ENCODE measurements around the gene SUFU.
"Not testable (repeated sequence)": the region's sequence is repeated elsewhere in the genome, so short reads cannot be mapped to it uniquely, and the experiment has no call there.

The SUFU gene

DNA sequence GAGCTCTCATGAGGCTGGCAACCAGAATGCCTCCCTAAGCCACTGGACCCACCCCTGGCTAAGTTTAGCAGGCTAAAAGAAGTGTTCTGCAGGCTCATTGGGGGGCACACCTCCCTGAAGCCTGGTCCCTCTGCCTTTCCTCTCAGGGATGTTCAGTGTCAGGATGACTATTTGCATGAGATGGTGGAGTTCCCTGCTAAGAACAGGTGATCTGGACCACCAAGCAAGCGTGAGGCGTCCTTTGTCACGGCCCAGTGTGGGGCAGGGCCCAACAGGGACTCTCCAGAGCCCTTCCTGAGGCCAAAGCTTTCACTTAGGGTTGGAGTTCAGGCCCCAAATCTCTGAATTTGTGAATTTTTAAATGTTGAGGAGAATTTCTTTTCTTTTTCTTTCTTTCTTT lies 12.0 kb downstream of the SUFU start:
- no peak for DNase-seq

DNA sequence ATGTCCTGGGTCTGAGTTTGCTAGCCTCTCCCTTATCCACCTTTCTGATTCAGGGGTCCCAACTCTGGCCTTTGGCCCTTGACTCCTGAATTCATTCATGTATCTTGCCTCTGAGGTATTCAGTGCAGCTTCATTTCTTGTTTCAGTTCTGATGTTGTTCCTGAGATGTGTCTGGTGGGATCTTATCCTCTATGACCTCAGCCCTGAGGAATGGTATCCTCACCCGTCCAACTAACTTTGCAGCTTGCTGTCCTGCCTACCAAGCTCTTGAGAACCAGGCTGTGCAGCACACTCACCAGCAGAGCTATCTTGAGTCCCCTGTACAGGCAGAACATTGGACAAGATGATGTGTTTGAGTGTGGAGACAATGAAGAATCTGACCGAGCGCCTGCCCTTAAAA lies 13.8 kb downstream of the SUFU start:
- DNase-seq = no peak

DNA sequence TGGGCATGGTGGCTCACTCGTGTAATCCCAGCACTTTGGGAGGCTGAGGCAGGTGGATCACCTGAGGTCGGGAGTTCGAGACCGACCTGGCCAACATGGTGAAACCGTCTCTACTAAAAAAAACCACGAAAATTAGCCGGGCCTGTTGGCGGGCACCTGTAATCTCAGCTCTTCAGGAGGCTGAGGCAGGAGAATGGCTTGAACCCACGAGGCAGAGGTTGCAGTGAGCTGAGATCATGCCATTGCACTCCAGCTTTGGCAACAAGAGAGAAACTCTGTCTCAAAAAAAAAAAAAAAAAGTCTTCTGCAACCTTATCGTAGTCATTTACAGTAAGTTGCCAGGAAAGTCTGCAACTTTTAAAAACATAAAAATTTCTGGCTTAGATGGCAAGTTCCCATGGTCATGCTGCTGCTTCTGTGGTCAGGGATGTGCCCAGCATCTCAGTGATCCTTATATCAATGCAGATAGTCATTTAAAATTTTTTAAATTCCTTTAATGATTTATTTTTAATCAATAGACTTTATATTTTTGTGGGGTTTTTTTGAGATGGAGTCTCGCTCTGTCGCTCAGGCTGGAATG lies 15.6 kb downstream of the SUFU start:
- no peak for DNase-seq

DNA sequence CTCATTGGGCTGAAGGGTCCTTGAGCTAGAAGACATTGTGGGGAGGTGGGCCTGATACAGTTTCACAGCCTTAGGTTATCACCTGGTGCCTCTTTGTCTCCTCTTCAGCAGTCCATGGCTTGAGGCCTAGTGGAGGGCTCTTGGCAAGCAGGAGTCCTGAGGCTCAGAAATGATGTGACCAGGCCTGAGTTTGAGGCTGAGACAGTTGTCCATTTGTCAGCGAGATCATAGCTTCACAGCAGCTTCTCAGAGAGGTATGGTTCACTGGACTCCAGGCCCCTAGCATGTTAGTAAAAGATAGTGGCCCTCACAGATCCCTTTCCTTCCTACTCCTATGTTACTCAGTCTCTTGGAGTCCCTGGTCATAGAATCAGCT lies 19.1 kb downstream of the SUFU start:
- no peak for DNase-seq

DNA sequence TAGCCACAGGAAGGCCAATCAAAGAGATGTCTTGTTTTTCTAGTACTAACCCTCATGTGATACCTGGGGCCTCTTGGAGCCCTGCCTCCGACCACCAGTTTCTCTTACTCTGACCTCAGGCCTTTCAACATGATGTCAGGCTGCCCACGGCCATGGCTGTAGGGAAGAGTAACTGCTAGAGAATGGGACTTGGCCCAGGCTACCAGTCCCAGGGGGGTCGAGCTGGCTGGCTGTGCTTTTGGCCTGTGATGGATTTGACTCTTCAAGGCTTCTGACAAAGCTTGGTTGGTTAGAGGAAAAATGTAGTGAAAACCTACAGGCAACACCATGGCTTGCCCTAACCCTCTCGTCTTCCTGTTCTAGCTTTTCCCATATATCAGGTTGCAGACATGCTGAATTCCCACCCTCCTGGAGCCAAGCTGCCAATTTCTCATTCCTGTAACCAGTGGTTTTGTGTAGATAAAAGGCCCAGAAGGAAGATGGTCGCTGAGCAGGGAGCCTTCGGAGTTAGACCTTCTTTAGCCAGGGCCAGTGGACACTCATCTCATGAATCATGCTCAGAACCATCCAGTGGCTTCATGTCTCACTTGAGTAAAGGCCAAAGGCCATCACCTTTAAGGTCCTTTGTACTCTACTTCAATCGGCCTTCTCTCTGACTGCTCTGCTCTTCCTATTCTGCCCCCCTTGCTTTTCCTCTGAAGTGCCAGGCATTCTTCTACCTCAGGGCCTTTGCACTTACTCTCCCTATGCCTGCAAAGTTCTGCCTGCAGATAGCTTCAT lies 19.7 kb downstream of the SUFU start:
- no peak for DNase-seq

DNA sequence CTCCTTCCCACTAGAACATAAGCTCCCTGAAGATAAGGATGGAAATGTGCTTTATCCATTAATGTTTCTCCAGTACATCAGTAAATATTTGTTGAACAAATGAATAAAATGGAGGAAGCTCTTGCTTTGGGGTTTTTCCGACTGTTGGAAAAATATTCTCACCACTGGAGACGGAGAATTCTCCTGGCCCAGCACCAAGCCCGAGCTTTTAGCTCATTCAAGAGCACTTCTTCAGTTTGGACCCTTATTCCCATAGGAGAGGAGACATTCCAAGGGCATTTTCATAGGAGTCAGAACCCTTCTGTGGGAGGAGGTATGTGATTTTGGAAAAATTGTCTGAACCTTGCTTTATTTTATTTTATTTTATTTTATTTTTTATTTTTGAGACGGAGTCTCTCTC lies 21.0 kb downstream of the SUFU start:
- no peak for DNase-seq

DNA sequence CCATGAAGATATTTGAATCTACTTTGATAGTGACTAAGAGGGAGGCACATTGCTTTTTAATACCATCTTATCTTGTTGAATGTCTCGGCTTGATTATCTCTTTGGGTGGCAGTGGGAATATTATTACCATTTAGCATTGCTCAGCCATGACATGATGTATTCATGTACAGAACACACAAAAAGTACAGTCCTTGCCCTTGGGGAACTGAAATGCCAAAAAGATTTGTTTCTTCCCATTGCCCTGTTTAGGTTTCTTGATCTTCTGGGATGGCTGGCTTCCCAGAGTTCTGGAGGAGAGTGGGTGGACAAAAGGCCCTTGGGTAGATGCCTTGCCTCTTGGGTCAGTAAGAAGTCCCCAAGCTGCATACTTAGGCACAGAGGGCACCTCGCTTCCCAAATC lies 23.8 kb downstream of the SUFU start:
- DNase-seq = no peak

DNA sequence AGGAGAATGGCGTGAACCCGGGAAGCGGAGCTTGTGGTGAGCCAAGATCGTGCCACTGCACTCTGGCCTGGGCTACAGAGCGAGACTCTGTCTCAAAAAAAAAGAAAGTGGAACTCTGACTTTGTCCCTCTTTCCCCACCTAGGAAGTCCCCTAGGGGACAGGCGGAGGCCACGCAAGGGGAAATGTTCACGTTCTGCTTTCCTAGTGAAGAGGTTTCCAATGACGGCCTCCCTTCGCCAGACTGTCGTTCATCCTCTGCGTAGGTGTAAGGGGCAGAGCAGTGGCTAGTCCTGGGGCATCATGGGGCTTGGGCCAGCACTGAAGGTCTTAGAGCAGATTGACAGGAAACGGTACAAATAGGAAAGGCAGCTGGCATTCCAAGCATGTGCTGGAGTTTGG lies 30.6 kb downstream of the SUFU start:
- no peak for DNase-seq

DNA sequence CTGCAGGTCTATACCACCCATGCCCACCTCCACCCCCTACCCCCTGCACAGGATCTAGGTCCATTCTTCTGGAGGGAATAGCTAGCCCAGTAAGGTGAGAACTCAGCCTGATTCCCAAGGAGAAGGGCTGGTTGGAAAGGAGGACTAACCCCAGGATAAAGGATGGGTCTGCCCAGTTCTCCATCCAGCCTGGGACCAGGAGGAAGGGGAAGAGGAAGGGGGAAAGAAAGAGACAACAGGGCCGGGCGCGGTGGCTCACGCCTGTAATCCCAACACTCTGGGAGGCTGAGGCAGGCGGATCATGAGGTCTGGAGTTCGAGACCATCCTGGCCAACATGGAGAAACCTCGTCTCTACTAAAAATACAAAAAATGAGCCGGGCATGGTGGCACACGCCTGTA lies 31.2 kb downstream of the SUFU start:
- DNase-seq = not testable (repeated sequence)

DNA sequence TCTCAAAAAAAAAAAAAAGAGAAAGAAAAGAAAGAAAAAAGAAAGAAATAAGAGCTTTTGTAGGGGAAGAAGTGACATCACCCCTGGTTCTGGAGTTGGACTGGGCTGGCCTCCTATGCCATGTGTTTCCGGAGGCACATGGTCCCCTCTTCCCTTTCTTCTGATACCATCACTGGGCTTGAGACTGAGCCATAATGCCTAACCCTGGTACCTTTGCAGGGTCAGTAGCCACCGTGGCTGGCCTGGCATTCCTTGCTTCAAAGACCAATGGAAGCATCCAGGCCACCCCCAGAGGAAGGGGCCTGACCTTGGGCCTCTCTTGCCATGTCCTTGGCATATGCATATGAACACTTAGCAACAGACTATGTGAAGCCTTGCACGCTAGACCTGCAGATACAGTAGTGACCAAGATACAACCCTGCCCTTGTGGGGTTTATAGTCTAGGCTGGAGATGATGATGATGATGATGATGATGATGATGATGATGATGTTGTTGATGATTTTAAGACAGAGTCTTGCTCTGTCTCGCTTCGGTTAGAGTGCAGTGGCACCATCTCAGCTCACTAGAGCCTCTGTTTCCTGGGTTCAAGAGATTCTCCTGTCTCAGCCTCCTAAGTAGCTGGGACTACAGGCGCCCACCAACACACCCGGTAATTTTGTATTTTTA lies 31.8 kb downstream of the SUFU start:
- DNase-seq = no peak

DNA sequence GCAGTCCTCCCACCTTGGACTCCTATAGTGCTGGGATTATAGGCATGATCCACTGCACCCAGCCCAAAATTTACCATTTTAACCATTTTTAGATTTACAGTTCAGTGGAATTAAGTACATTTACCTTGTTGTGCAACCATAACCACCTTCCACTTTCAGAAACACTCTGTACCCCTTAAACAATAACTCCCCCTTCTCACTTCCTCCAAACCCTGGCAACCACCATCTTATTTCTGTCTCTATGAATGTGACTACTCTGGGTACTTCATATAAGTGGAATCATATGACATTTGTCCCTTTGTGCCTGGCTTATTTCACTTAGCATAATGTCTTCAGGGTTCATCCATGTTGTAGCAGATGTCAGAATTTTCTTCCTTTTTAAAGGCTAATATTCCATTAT lies 33.6 kb downstream of the SUFU start:
- DNase-seq = no peak

DNA sequence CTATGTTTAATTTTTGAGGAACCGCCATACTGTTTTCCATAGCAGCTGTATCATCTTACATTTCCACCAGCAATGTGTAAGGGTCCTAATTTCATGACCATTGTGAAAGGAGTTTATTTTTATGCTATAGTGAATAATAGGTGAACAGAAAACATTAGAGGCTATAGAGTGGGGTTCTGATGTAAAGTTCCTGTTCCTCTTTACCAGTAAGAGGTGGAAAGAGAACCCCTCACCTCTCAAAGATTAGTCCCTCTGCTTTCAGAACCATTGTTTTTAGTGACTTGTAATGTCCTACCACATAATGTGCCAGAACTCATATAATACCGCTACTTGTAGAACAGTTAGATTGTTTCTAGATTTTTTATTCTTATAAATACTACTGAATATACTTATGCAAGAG lies 34.2 kb downstream of the SUFU start:
- DNase-seq = no peak

DNA sequence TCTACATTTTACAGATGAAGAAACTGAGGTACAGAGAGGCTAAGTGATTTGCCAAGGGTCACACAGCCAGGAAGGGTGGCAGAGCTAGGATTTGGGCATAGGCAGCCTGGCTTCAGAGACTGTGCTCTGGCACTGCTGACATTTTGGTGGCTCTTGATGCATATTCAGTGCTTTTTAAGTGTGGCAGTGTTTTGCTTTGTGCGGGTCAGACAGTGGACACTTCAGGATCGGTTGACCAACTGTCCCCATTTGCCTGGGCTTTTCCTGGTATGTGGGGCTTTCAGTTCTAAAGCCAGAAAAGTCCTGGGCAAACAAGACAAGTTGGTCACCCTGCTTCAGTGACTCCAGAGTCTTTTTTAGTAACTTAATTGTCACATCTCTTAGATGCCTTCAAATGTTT lies 35.0 kb downstream of the SUFU start:
- DNase-seq = no peak

DNA sequence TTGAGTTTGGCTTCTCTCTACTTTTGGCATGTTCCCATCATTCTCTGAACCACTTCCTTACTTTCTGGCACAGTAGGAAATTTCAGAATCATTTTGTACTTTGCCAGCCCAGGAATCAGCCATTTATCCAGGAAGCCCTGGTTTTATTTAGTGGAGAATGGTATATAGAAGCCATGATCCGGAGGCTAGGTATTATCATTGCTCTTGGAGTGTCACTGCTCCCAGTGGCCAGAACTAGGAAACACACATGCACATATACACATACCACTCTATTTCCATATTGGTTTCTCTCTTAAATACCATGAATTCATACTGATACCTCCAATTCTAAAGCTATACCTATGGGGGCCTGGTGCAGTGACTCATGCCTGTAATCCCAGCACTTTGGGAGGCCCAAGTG lies 36.3 kb downstream of the SUFU start:
- no peak for DNase-seq

DNA sequence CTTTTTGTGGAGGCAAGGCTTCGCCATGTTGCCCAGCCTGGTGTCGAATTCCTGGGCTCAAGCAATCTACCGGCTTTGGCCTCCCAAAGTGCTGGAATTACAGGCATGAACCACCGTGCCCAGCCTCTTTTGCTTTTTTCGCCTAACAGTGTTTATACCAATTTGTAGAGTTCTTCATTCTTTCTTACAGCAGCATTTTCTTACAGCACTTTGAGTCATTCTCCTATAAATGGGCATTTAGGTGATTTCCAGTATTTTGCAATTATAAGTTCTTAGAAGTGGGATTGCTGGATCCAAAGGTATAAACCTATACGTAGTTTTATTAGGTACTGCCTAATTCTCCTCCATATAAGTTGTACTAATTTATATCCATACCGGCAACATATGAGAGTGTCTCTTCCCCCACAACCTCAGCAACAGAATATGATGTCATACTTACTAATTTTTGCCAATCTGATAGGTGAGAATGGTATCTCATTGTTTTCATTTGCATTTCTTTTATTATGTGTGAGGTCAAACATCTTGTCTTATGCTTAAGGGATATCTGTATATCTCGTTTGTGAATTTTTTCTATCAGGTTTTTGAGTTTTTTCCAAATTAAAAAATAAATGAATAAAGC lies 39.1 kb downstream of the SUFU start:
- no peak for DNase-seq

DNA sequence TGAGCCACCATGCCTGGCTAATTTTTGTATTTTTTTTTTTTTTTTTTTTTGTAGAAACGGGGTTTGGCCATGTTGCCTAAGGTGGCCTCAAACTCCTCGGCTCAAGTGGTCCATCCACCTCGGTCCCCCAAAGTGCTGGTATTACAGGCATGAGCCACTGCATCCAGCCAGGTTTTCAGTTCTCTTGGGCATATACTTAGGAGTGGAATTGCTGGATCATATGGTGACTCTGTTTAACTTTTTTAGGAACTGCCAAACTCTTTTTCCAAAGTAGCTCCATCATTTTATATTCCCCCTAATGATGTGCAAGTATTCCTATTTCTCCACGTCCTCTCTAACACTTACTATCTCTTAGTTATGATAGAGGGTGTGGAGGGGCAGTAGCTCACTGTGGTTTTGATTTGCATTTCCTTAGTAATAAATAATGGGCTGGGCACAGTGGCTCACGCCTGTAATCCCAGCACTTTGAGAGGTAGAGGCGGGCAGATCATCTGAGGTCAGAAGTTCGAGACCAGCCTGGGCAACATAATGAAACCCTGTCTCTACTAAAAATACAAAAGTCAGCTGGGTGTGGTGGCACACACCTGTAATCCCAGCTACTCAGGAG lies 41.6 kb downstream of the SUFU start:
- no peak for DNase-seq

DNA sequence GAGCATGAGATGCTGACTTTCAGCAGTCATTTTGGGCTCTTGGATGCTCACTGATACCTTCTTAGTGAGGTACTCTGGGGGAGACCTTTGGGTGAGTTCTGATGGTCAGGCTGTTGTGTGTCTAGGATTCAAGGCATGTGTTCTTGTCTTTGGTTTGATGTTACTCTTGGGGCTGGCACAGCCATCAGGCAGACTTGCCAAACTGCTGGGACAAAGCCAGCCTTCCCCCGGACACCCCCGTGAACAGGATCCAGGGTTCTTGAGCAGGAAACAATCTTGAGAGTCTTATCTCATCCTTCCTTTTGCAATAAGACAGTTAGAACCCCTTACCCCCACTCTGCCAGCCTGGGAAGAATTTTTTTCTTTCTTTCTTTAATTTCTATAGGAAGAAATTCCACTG lies 42.2 kb downstream of the SUFU start:
- no peak for DNase-seq

DNA sequence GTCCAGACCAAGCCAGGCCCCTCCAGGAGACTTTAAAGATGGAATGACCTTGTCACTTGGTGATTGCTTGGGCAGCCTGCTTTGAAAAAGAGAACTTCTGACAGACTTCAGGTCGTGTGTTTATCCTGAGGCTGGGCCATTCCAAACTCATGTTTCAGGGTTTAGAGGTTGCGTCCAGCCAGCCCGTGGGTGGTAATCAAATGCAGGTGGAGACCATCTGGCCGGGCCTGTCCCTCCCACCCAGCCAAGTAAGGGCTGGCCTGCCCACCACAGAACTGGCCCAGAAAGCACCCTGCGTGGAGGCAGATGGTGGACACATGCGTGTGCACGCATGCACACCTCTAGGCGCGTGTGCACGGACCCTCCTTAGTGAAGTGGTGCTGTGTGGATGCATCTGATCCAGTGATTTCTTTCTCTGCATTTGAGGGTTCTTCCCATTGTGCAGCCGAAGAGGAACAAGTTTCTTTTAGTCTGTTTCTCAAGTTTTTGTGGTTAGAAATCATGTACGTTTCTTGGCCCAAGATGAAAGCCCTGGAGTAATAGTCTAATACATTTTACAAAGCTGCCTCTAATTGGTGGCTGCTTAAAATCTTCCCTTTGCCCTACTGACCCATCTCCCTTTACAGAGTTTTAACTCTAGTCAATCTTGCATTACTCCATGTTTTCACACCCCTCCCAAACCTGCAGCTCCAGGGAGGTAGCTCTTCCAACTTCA lies 43.0 kb downstream of the SUFU start:
- DNase-seq = no peak

DNA sequence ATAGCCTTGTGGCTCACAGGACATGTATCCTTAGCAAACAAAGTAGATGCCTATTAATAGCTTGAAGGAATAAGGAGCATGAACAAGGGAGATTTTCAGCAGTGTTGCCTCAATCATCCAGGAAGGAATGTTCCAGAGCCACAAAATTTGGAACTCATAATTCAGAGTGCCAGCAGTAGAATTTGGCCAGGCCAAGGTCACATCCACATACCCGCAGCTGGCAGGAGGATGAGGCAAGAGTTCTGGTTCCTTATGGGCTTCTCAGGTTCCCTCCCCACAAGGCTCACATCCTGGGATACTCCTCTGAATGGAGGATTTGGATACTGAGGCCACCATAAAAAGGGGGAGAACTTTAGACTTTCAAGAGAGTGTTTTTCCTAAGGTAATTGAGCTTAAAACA lies 45.8 kb downstream of the SUFU start:
- no peak for DNase-seq

DNA sequence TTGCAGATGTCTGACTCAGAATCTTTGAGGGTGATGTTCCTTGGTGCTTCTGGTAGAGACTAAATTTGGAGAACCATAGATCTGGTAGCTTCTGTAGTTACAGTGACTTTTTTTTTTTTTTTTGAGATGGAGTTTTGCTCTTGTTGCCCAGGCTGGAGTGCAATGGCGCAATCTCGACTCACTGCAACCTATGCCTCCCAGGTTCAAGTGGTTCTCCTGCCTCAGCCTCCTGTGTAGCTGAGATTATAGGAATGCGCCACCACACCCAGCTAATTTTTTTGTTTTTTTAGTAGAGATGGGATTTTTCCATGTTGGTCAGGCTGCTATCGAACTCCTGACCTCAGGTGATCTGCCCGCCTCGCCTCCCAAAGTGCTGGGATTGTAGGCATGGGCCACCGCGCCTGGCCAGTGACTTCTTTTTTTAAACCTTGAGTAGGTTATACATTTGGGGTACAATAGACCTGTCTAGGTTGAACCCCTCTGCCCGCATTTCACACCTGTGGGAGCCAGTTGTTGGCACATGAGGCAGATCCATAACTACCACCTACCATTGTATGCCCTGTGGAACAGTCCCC lies 47.0 kb downstream of the SUFU start:
- no peak for DNase-seq

DNA sequence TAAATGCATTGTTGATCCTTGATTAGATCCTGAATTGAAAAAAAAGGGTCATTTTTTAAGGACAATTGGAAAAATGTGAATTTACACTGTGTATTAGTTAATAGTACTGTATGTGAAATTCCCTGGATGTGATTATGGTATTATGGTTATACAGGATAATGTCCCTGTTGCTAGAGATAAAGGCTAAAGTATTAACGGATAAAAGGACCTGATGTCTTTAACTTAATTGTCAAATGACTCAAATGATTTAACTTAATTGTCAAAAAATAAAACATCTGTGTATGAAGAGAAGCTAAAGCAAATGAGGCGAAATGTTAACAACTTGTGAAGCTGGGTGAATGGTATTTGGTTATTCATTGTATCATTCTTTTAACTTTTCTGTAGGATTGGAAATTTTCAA lies 48.8 kb downstream of the SUFU start:
- DNase-seq = no peak

DNA sequence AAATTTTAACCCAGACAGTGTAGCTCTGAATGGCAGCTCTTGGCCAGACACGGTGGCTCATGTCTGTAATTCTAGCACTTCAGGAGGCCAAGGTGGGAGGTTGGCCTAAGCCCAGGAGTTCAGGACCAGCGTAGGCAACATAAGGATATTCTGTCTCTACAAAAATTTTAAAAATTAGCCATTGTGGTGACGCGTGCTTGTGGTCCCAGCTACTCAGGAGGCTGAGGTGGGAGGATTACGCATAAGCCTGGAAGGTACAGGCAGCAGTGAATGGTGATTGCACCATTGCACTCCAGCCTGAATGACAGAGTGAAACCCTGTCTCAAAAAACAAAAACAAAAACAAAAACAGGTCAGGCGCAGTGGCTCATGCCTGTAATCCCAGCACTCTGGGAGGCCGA lies 50.0 kb downstream of the SUFU start:
- DNase-seq = no peak

DNA sequence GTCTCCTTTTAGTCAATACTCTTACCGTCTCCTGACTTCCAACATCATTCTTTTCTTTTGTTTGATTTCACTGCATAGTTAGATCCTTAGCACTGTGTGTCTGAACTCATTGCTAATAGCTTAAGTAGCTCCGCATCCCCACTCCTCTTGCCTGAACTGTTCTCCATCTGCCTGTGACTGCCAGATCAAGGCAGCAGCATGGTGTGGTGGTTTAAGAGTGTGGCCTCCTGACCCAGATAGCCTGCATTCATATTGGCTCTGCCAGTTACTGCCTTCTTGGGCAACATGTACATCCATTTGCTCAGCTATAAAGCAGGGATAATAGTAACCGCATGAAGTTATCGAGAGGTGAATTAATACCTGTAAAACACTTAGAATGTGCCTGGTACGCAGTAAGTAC lies 50.8 kb downstream of the SUFU start:
- no peak for DNase-seq
